HG02571 (cell line): ENCODE measurements around the gene LBHD1.
"Not testable (repeated sequence)": the region's sequence is repeated elsewhere in the genome, so short reads cannot be mapped to it uniquely, and the experiment has no call there.

ENCODE experiments used
- ATAC-seq: cut with Tn5 transposase; IDR thresholded peaks from one replicate; pipeline ENCODE4 v1.9.1; 2021; ENCODE audit warnings: mild to moderate bottlenecking, moderate library complexity; ENCODE audit not compliant: unreplicated experiment

LBHD1 gene

DNA sequence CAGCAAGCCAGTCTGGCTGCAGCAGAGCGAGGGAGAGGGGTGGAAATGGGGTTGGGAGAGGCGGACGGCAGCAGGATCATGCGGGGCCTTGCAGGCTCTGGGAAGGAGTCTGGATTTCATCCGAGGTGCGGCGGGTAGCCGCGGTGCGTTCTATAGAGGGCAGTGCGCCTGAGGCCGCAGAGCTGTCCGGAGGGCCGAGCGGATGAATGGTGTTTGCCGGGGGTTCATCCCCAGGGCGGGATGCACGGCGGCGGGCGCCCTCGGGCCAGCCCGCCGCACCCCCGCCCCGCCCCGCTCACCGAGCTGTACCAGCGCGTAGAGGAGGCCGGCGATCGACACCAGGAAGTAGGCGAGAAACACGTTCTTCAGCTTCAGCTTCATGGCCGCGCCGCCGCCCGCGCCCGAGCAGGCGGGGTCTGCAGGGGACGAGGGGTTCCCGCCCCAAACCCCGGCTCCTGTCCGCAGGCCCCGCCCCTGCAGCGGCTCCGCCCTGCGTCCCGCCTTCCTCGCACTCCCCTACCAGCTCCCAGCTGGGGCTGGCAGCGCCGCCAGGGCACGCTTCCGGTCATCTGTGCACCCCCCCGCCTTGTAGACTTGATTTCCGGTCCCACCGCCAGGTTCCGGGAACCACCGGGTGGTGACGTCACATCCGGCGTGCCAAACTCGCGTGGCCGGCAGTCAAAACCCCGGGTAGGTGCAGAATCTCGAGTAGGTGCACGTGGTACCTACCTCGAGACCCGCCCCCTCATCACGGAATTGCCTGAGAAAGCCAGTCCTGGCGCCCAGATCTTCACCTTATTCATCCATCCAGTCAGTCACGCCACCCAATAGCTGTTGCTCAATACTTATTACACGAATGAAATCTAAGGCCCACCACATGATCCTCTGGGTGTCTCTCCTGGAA, 50.2 kb downstream of the LBHD1 start, which contains the start of gene B3GAT3:
TSS of gene B3GAT3 (minus strand) at position 420 of the 904 bp plus-strand sequence. CDS start at position 381, 39 bp downstream.
- peak; percentile 93 for ATAC-seq

DNA sequence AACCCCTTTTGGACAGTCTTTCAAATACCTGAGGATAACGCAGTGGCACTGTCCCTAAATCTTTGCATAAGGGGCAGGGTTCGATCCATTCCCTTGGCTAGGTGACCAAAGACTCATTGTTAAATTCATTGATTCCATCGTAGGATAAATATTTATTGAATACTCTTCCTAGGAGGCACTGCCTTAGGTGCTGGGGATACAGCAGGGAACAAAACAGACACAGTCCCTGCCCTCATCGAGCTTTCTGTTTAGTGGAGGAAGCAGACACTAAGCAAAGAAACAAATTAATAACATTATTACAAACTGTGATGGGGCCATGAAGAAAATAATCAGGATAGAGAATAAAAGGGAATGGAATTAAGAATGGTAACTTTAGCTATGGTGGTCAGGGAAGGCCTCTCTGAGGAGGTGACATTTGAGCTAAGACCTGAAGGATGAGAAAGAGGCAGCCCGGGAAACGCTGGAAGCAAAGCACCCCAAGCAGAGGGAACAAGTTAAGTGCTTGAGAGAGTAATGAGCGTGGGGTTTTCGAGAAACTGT, 51.0 kb downstream of the LBHD1 start:
- no peak for ATAC-seq

DNA sequence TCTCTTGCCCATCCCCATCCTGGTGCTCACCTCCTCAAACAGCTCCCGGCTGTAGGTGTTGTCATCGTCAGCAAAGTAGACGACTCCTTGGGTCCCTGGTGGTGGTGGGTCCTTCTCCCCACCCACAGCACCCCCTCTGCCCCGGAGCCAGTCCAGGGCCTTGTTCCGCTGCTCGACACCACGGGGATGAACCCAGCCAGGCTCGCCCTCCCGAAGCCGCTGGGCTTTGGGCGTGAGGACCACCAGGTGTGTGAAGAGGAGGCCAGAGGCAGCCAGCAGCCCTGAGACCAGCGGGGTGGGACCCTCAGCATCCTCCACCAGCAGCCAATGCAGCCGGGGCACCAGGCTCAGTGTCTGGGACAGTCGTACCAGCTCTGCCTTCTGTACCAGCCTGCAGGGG, 55.1 kb downstream of the LBHD1 start:
- not testable (repeated sequence) for ATAC-seq

DNA sequence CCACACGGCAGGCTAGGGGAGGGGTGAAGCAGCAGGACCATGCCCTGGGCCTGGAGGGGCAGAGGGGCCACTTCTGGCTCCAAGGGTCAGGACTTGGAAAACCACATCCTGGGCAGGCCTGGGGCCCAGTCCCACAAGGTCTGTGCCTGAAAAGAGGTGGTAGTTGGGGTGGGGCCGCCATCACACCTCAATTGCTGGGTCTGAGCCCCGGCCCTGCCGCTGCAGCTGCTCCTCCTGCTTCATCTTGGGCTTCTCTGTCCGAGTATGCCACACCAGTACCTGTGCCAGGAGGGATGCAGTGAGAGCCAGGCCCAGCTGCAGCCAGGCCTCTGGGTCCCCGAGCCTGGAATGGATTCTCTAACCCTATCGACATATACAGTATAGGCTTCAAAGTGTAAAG, 56.5 kb downstream of the LBHD1 start:
- no peak for ATAC-seq

DNA sequence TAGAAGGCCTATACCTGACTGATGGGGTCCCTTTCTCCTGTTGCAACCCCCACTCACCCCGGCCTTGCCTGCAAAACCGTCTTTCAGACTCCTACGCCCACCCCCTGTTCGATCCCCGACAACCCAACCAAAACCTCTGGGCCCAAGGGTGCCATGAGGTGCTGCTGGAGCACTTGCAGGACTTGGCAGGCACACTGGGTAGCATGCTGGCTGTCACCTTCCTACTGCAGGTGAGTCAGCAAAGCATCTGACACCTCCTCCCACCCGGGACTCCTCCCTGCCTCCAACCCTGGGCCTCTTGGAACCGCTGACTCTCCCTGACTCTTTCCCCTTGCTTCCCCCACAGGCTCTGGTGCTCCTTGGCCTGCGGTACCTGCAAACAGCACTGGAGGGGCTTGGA, 57.8 kb downstream of the LBHD1 start:
- ATAC-seq = no peak

DNA sequence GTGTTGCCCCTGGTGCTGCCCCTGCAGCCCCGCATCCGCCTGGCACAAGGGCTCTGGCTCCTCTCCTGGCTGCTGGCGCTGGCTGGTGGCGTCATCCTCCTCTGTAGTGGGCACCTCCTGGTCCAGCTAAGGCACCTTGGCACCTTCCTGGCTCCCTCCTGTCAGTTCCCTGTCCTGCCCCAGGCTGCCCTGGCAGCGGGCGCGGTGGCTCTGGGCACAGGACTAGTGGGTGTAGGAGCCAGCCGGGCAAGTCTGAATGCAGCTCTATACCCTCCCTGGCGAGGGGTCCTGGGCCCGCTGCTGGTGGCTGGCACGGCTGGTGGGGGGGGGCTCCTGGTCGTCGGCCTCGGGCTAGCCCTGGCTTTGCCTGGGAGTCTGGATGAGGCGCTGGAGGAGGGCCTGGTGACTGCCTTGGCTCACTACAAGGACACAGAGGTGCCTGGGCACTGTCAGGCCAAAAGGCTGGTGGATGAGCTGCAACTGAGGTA, 58.7 kb downstream of the LBHD1 start:
- ATAC-seq = no peak
